ENCODE results near the gene BLZF1. TPM values are rescaled to one million over a fixed set of nuclear protein-coding genes. Genes with fewer than 3 reads are reported as not detected.
"Not testable (repeated sequence)": the region's sequence is repeated elsewhere in the genome, so short reads cannot be mapped to it uniquely, and the experiment has no call there.

BLZF1 gene
- total RNA-seq, 1 donor from 2014 or later, result 15.7 TPM

DNA sequence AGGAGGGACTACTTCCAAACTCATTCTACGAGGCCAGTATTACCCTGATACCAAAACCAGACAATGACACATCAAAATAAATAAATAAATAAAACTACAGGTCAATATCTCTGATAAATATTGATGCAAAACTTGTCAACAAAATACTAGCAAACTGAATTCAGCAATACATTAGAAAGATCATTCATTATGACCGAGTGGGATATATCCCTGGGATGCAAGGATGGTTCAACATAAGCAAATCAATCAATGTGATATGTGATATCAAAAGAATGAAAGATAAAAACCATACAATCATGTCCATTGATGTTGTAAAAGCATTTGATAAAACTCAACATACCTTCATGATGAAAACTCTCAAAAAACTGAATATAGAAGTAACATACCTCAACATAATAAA, 37.1 kb upstream of the BLZF1 start:
- Mint-ChIP-seq H3K36me3 (ENCODE audit: unreplicated experiment) (peaks cover 20% of the 10 kb centered on the region), H3K27me3 (ENCODE audit: unreplicated experiment) (peaks cover 1% of the 10 kb centered on the region), H3K27ac (ENCODE audit: unreplicated experiment) (no peak overlapping the region), H3K4me3 (ENCODE audit: unreplicated experiment) (no peak overlapping the region), H3K9me3 (ENCODE audit: unreplicated experiment) (peaks cover 6% of the 10 kb centered on the region), H3K4me1 (ENCODE audit: low read depth, unreplicated experiment) (no peaks in the 10 kb centered on the region)
- no peak for DNase-seq
- TF ChIP-seq, protein P1, sequence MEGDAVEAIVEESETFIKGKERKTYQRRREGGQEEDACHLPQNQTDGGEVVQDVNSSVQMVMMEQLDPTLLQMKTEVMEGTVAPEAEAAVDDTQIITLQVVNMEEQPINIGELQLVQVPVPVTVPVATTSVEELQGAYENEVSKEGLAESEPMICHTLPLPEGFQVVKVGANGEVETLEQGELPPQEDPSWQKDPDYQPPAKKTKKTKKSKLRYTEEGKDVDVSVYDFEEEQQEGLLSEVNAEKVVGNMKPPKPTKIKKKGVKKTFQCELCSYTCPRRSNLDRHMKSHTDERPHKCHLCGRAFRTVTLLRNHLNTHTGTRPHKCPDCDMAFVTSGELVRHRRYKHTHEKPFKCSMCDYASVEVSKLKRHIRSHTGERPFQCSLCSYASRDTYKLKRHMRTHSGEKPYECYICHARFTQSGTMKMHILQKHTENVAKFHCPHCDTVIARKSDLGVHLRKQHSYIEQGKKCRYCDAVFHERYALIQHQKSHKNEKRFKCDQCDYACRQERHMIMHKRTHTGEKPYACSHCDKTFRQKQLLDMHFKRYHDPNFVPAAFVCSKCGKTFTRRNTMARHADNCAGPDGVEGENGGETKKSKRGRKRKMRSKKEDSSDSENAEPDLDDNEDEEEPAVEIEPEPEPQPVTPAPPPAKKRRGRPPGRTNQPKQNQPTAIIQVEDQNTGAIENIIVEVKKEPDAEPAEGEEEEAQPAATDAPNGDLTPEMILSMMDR (IDR thresholded peaks at IDR 0.05; ENCODE audit: partially characterized antibody, unreplicated experiment), result no peak

DNA sequence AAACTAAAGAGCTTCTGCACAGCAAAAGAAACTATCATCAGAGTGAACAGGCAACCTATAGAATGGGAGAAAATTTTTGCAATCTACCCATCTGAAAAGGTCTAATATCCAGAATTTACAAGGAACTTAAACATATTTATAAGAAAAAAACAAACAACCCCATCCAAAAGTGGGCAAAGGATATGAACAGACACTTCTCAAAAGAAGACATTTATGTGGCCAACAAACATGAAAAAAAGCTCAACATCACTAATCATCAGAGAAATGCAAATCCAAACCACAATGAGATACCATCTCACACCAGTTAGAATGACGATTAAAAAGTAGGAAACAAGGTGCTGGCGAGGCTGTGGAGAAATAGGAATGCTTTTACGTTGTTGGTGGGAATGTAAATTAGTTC, 33.3 kb upstream of the BLZF1 start:
- not testable (repeated sequence) for H3K27ac Mint-ChIP-seq (ENCODE audit: unreplicated experiment); H3K4me3 Mint-ChIP-seq (ENCODE audit: unreplicated experiment); H3K27me3 Mint-ChIP-seq (ENCODE audit: unreplicated experiment); H3K9me3 Mint-ChIP-seq (ENCODE audit: unreplicated experiment); H3K4me1 Mint-ChIP-seq (ENCODE audit: low read depth, unreplicated experiment); DNase-seq
- peaks cover 18% of the 10 kb centered on the region for H3K36me3 Mint-ChIP-seq (ENCODE audit: unreplicated experiment)

- H3K4me1 Mint-ChIP-seq (ENCODE audit: low read depth, unreplicated experiment); DNase-seq; H3K27ac Mint-ChIP-seq (ENCODE audit: unreplicated experiment); H3K9me3 Mint-ChIP-seq (ENCODE audit: unreplicated experiment); H3K4me3 Mint-ChIP-seq (ENCODE audit: unreplicated experiment); H3K27me3 Mint-ChIP-seq (ENCODE audit: unreplicated experiment): not testable (repeated sequence)
- H3K36me3 Mint-ChIP-seq (ENCODE audit: unreplicated experiment), result peaks cover 27% of the 10 kb centered on the region
Measured at GRCh38 chr1:169336947-169337715, 30.9 kb upstream of the BLZF1 start.

DNA sequence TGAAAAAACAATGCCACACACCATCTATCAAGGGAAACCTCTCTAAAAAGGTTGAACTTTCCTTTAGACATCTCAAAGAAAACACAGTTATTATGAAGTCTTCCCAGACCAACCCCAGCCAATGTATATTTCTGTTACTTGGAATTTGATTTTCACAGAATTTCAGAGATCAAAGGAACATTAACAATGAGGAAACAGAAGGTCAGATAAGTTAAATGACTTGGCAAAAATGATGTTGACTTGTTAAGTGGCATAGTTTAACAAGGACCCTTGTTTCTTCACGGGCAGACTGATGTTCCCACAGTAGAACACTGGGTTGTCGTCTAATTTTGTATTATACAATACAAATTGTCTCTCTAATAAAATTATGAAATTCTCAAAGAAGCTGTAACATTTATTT, 29.4 kb upstream of the BLZF1 start:
- H3K27ac Mint-ChIP-seq (ENCODE audit: unreplicated experiment), result no peak overlapping the region

GRCh38 chr1:169339773-169340172, 28.2 kb upstream of the BLZF1 start:
- Mint-ChIP-seq H3K27me3 (ENCODE audit: unreplicated experiment) (no peaks in the 10 kb centered on the region), H3K36me3 (ENCODE audit: unreplicated experiment) (peaks cover 26% of the 10 kb centered on the region), H3K27ac (ENCODE audit: unreplicated experiment) (no peak overlapping the region), H3K9me3 (ENCODE audit: unreplicated experiment) (peaks cover 3% of the 10 kb centered on the region), H3K4me3 (ENCODE audit: unreplicated experiment) (no peak overlapping the region), H3K4me1 (ENCODE audit: low read depth, unreplicated experiment) (no peaks in the 10 kb centered on the region)
- TF ChIP-seq, protein P1 (IDR thresholded peaks at IDR 0.05; ENCODE audit: partially characterized antibody, unreplicated experiment), result no peak
- DNase-seq, result no peak

More for the DNA sequence above, 29.4 kb upstream of the BLZF1 start:
- DNase-seq, result no peak
- H3K4me3 Mint-ChIP-seq (ENCODE audit: unreplicated experiment), result no peak overlapping the region
- peaks cover 27% of the 10 kb centered on the region for H3K36me3 Mint-ChIP-seq (ENCODE audit: unreplicated experiment)
- H3K9me3 Mint-ChIP-seq (ENCODE audit: unreplicated experiment), result peaks cover 6% of the 10 kb centered on the region
- H3K27me3 Mint-ChIP-seq (ENCODE audit: unreplicated experiment), result no peaks in the 10 kb centered on the region
- TF ChIP-seq, protein P1 (IDR thresholded peaks at IDR 0.05; ENCODE audit: partially characterized antibody, unreplicated experiment), result no peak
- no peaks in the 10 kb centered on the region for H3K4me1 Mint-ChIP-seq (ENCODE audit: low read depth, unreplicated experiment)

DNA sequence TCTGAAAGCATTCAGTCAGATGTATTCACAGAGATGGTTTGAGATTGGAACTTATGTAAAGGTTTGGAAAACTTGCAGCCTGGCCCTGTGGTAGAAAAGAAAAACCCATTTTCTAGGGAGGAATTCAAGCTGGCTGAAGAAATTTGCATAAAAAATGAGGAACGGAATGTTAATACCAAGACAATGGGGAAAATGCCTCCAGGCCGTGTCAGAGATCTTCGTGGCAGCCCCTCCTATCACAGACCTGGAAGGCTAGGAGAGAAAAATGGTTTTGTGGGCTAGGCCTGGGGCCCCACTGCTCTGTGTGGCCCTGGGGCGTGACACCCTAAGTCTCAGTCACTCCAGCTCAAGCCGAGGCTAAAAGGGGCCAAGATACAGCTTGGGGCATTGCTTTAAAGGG, 27.1 kb upstream of the BLZF1 start:
- no peaks in the 10 kb centered on the region for H3K27me3 Mint-ChIP-seq (ENCODE audit: unreplicated experiment)
- no peak for DNase-seq
- no peaks in the 10 kb centered on the region for H3K4me1 Mint-ChIP-seq (ENCODE audit: low read depth, unreplicated experiment)
- H3K4me3 Mint-ChIP-seq (ENCODE audit: unreplicated experiment), result no peak overlapping the region
- H3K9me3 Mint-ChIP-seq (ENCODE audit: unreplicated experiment), result no peaks in the 10 kb centered on the region
- TF ChIP-seq, protein P1 (IDR thresholded peaks at IDR 0.05; ENCODE audit: partially characterized antibody, unreplicated experiment), result no peak
- H3K27ac Mint-ChIP-seq (ENCODE audit: unreplicated experiment), result no peak overlapping the region
- H3K36me3 Mint-ChIP-seq (ENCODE audit: unreplicated experiment), result peaks cover 19% of the 10 kb centered on the region

GRCh38 chr1:169342096-169342495, 25.9 kb upstream of the BLZF1 start:
- H3K27ac Mint-ChIP-seq (ENCODE audit: unreplicated experiment); H3K4me1 Mint-ChIP-seq (ENCODE audit: low read depth, unreplicated experiment); H3K9me3 Mint-ChIP-seq (ENCODE audit: unreplicated experiment); H3K27me3 Mint-ChIP-seq (ENCODE audit: unreplicated experiment); DNase-seq; H3K4me3 Mint-ChIP-seq (ENCODE audit: unreplicated experiment): not testable (repeated sequence)
- peaks cover 19% of the 10 kb centered on the region for H3K36me3 Mint-ChIP-seq (ENCODE audit: unreplicated experiment)
